IMR-90 (cell line): Measurements from ENCODE around the gene NDOR1. TPM values are rescaled to one million over a fixed set of nuclear protein-coding genes. Genes with fewer than 3 reads are reported as not detected.

Source experiments
- ATAC-seq: fragments of 200-7000 bp; cut with Tn5 transposase; 2 replicates; pipeline ENCODE4 v1.9.1; 2020; ENCODE audit warnings: low read depth, mild to moderate bottlenecking, moderate library complexity
- BruUV-seq: library from RNA; stranded (reverse); fragments of 400-500 nt; replicated peaks from 2 replicates; lab custom pipeline; 2021; lab: Mats Ljungman, UMichigan
- CTCF ChIA-PET: fragments of 300-600 bp; formaldehyde crosslinking; extraction: SDS; loops from one replicate; lab custom pipeline; 2021; ENCODE audit warnings: antibody characterized with exemption; lab: Yijun Ruan, JAX
- POLR2A ChIA-PET: fragments of 300-600 bp; sonication (Branson Sonifier 250); formaldehyde crosslinking; loops from one replicate; lab custom pipeline; 2022; ENCODE audit warnings: antibody characterized with exemption; ENCODE audit not compliant: unreplicated experiment; lab: Charles Lee
- DNase-seq: peaks from one replicate; pipeline ENCODE4 v3.0.0; 2013
- H2AFZ ChIP-seq: replicated peaks from 2 replicates; pipeline ENCODE3; 2013; ENCODE audit warnings: low read length, mild to moderate bottlenecking; ENCODE audit not compliant: poor library complexity
- H2AK5ac ChIP-seq: 2 replicates; pipeline ENCODE4 v1.6.1; 2013; ENCODE audit warnings: low read depth, low read length, inconsistent platforms
- H2AK9ac ChIP-seq: replicated peaks from 2 replicates; pipeline ENCODE3; 2013; ENCODE audit warnings: mild to moderate bottlenecking, low read depth, low read length, moderate library complexity; ENCODE audit not compliant: poor library complexity
- H2BK120ac ChIP-seq: 2 replicates; pipeline ENCODE4 v1.6.1; 2013; ENCODE audit warnings: low read depth, low read length, inconsistent platforms
- H2BK15ac ChIP-seq: 3 replicates; pipeline ENCODE4 v1.6.1; 2013; ENCODE audit warnings: low read depth, low read length, inconsistent platforms
- H2BK20ac ChIP-seq: 2 replicates; pipeline ENCODE4 v1.6.1; 2013; ENCODE audit warnings: low read depth, mild to moderate bottlenecking, inconsistent platforms, low read length, moderate library complexity
- H2BK5ac ChIP-seq: 2 replicates; pipeline ENCODE4 v1.6.1; 2013; ENCODE audit warnings: mild to moderate bottlenecking, low read depth, low read length, inconsistent platforms; ENCODE audit not compliant: poor library complexity, severe bottlenecking
- H3K14ac ChIP-seq: replicated peaks from 2 replicates; pipeline ENCODE4 v1.6.1; 2013; ENCODE audit warnings: low read depth, low read length, inconsistent platforms
- H3K18ac ChIP-seq: 2 replicates; pipeline ENCODE4 v1.6.1; 2013; ENCODE audit warnings: low read depth, low read length, control low read depth
- H3K23ac ChIP-seq: 2 replicates; pipeline ENCODE4 v1.6.1; 2013; ENCODE audit warnings: low read depth, low read length, inconsistent platforms
- H3K27ac ChIP-seq: 2 replicates; pipeline ENCODE4 v1.5.1; 2013; ENCODE audit warnings: mild to moderate bottlenecking, control low read depth, low read length; ENCODE audit not compliant: insufficient read depth
- H3K27me3 ChIP-seq: 2 replicates; pipeline ENCODE4 v1.6.1; 2013; ENCODE audit warnings: low read length; ENCODE audit not compliant: control insufficient read depth, insufficient read depth
- H3K36me3 ChIP-seq: 2 replicates; pipeline ENCODE4 v1.6.1; 2013; ENCODE audit warnings: low read length, mixed read lengths; ENCODE audit not compliant: control insufficient read depth, insufficient read depth
- H3K4ac ChIP-seq: 2 replicates; pipeline ENCODE4 v1.6.1; 2013; ENCODE audit warnings: low read depth, low read length, inconsistent platforms
- H3K4me1 ChIP-seq: 2 replicates; pipeline ENCODE4 v1.6.1; 2013; ENCODE audit warnings: low read length, mixed read lengths; ENCODE audit not compliant: control insufficient read depth, insufficient read depth
- H3K4me2 ChIP-seq: 2 replicates; pipeline ENCODE4 v1.6.1; 2013; ENCODE audit warnings: low read depth, mild to moderate bottlenecking, control low read depth, low read length, moderate library complexity
- H3K4me3 ChIP-seq: 2 replicates; pipeline ENCODE4 v1.5.1; 2013; ENCODE audit warnings: low read depth, mild to moderate bottlenecking, control low read depth, low read length, moderate library complexity; ENCODE audit not compliant: insufficient read depth
- H3K56ac ChIP-seq: 2 replicates; pipeline ENCODE4 v1.6.1; 2013; ENCODE audit warnings: low read length, inconsistent platforms; ENCODE audit not compliant: insufficient read depth; ENCODE audit errors: extremely low read depth
- H3K79me1 ChIP-seq, 2 experiments: 2 replicates each; pipeline ENCODE4 v1.6.1; 2013; ENCODE audit warnings: low read length in 2 of 2, inconsistent platforms in 1 of 2, low read depth in 1 of 2
- H3K9ac ChIP-seq: 2 replicates; pipeline ENCODE4 v1.6.1; 2013; ENCODE audit warnings: low read depth, low read length, control low read depth
- H3K9me1 ChIP-seq: 2 replicates; pipeline ENCODE4 v1.6.1; 2013; ENCODE audit warnings: low read length, inconsistent platforms; ENCODE audit not compliant: insufficient read depth
- H3K9me3 ChIP-seq: 2 replicates; pipeline ENCODE4 v1.6.1; 2013; ENCODE audit warnings: low read length; ENCODE audit not compliant: control insufficient read depth, insufficient read depth
- H4K20me1 ChIP-seq: 2 replicates; pipeline ENCODE4 v1.6.1; 2013; ENCODE audit warnings: low read length, inconsistent platforms; ENCODE audit not compliant: insufficient read depth
- H4K5ac ChIP-seq: 2 replicates; pipeline ENCODE4 v1.6.1; 2013; ENCODE audit warnings: mild to moderate bottlenecking, low read depth, low read length, control low read depth
- H4K8ac ChIP-seq, 2 experiments: 2 replicates each; pipeline ENCODE4 v1.6.1; 2013; ENCODE audit warnings: low read depth in 2 of 2, low read length in 2 of 2, control low read depth in 1 of 2, inconsistent platforms in 1 of 2
- H4K91ac ChIP-seq: 2 replicates; pipeline ENCODE4 v1.6.1; 2013; ENCODE audit warnings: low read depth, low read length, inconsistent platforms; ENCODE audit not compliant: insufficient read depth
- CHD1 ChIP-seq: IDR thresholded peaks from 2 replicates; pipeline ENCODE4 v1.6.1; 2012; ENCODE audit warnings: low read depth, low read length, improper control_type of control experiment
- FOS ChIP-seq: fragments of 150-350 bp; IDR thresholded peaks from 2 replicates; pipeline ENCODE4 v1.6.1; 2016; ENCODE audit warnings: low read depth, low read length
- MAFK ChIP-seq: IDR thresholded peaks from 2 replicates; pipeline ENCODE4 v1.6.1; 2012; ENCODE audit warnings: low read depth, low read length, improper control_type of control experiment
- MAZ ChIP-seq: IDR thresholded peaks from 2 replicates; pipeline ENCODE4 v1.6.1; 2012; ENCODE audit warnings: low read depth, mild to moderate bottlenecking, low read length, improper control_type of control experiment, moderate library complexity, borderline replicate concordance
- MXI1 ChIP-seq: IDR thresholded peaks from 2 replicates; pipeline ENCODE4 v1.6.1; 2012; ENCODE audit warnings: low read depth, mild to moderate bottlenecking, low read length, moderate library complexity, borderline replicate concordance
- NFE2L2 ChIP-seq: fragments of 150-350 bp; IDR thresholded peaks from 2 replicates; pipeline ENCODE4 v1.6.1; 2016; ENCODE audit warnings: low read depth, mild to moderate bottlenecking, low read length
- RCOR1 ChIP-seq: IDR thresholded peaks from 2 replicates; pipeline ENCODE4 v1.6.1; 2012; ENCODE audit warnings: mild to moderate bottlenecking, low read length, improper control_type of control experiment; ENCODE audit not compliant: insufficient replicate concordance
- RFX5 ChIP-seq: IDR thresholded peaks from 2 replicates; pipeline ENCODE4 v1.8.0; 2012; ENCODE audit warnings: low read depth, mild to moderate bottlenecking, low read length, moderate library complexity
- WGBS, 2 experiments: methylation state at CpG; one replicate each; pipeline versions ENCODE4 v1.1.5 to v1.1.7; 2013; ENCODE audit warnings: missing lambda C conversion rate in 2 of 2; ENCODE audit not compliant: insufficient read length in 1 of 2; ENCODE audit errors: extremely low coverage in 2 of 2; 5-methylcytosine and 5-hydroxymethylcytosine counted together
- dilution Hi-C: fragments of 300-500 bp; cut with HindIII; formaldehyde crosslinking; loops from one replicate; pipeline ENCODE4 v1.14.3; 2018; ENCODE audit warnings: low sequenced_read_pairs; ENCODE audit not compliant: unreplicated experiment
- in situ Hi-C: fragments of 300-500 bp; cut with MboI; formaldehyde crosslinking; loops from 3 replicates; pipeline ENCODE4 v1.14.3; 2019; ENCODE audit warnings: low sequenced_read_pairs, inconsistent platforms, mixed read lengths
- intact Hi-C: fragments of 100-400 bp; cut with micrococcal nuclease; formaldehyde crosslinking; loops from 2 replicates; pipeline ENCODE4 v1.10.0; 2022
- polyA plus RNA-seq, 3 experiments: library from polyadenylated mRNA; depleted of rRNA; stranded (reverse); fragments of >200 nt; gene quantifications; 2 replicates each; pipeline ENCODE4 v1.2.3, GENCODE V29; 2012; ENCODE audit warnings: low replicate concordance in 1 of 3
- total RNA-seq: library from RNA; depleted of rRNA; stranded (reverse); fragments of >200 nt; gene quantifications from 2 replicates; pipeline ENCODE4 v1.2.3, GENCODE V29; 2012
- TF ChIP-seq, protein P1 (sequence below): fragments of 150-350 bp; IDR thresholded peaks from 2 replicates; pipeline ENCODE4 v1.6.1; 2016; ENCODE audit warnings: low read depth, mild to moderate bottlenecking, low read length, moderate library complexity, borderline replicate concordance
- TF ChIP-seq, protein P2 (sequence below): fragments of 150-350 bp; IDR thresholded peaks from 2 replicates; pipeline ENCODE4 v1.6.1; 2017; ENCODE audit warnings: mild to moderate bottlenecking, antibody characterized with exemption, low read length, low read depth
- TF ChIP-seq, protein P3 (sequence below): conservative IDR thresholded peaks from 2 replicates; pipeline ENCODE4 v1.5.1; 2012; ENCODE audit warnings: mild to moderate bottlenecking, low read depth, low read length, improper control_type of control experiment

The NDOR1 gene
- total and polyA plus RNA-seq, 2 of the 4 experiments (the other 2 are of a cell fraction), result 0.90 to 10.6 TPM

DNA sequence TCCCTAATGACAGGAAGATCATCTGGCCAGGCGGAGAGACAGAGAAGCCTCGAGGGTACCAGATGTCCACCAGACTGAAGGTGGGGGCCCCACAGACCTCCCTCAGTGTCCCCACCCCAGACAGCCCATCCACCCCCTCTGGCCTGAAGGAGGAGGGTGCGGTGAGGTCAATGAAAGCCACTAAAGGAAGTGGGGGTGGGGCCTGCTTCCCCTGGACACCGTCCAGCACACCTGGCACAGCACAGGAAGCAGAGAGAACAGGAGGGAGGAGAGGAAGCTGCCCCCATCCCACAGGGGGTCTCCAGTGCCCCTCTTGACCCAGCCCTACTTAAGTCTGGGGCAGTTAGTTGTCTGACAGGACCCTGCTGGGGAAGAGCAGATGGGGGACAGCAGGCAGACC is 46.9 kb upstream of the NDOR1 start (continued):
- TF ChIP-seq, protein P1, sequence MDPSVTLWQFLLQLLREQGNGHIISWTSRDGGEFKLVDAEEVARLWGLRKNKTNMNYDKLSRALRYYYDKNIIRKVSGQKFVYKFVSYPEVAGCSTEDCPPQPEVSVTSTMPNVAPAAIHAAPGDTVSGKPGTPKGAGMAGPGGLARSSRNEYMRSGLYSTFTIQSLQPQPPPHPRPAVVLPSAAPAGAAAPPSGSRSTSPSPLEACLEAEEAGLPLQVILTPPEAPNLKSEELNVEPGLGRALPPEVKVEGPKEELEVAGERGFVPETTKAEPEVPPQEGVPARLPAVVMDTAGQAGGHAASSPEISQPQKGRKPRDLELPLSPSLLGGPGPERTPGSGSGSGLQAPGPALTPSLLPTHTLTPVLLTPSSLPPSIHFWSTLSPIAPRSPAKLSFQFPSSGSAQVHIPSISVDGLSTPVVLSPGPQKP, result no peak
- no peak for TF ChIP-seq MAFK

DNA sequence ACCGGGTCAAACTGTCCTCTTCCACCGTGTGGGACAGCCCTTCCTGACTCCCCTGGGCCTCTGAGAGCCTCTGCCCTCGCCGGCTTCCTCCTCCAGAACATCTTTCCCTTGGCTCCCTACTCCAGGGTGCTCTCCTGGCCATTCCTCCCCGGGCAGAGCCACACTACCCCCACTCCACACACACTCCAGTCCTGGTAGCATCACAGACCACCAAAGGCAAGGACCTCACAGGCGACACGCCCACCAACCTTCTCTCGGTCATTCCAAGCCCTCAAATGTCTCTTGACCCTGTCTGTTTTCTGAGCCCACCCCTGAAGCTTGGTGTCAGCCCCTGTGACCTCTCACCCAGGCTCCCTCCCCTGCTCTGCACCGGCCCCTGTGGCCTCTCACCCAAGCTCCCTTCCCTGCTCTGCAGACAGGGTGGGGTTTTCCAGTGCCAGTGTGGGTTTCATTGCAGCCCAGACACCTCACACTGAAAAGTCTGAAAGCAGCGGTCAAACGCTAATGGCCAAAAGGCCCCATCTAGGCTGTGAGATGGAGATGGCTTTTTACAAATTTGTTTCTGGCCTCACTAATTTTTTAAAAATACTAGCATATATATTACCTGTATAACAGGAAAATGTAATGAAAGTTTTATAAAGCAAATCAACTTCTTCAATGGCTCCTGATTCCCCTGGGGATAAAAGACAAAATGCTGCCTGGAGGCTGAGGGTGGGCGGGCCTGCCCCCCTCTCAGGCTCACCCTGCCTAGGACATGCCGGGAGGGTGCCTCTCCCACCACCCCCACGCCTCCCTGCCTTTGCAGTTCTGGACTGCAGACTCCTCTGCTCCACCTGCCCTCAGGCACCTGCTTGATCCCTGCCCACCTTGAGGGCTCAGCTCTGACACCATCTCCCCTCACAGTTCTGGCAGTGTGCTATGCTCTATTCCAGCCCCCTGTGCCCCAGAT is 46.1 kb upstream of the NDOR1 start:
- Histone ChIP-seq H2AK9ac (no peak overlapping the region), H3K23ac (no peak overlapping the region), H2BK15ac (no peak overlapping the region), H4K91ac (no peak overlapping the region), H3K4me2 (no peak overlapping the region), H2BK120ac (no peak overlapping the region), H2AK5ac (no peak overlapping the region), H3K4ac (no peak overlapping the region), H2BK20ac (no peak overlapping the region), H3K79me1 (no peaks in the 10 kb centered on the region), H3K14ac (no peak overlapping the region), H3K9me1 (no peaks in the 10 kb centered on the region), H3K56ac (no peak overlapping the region), H3K9ac (no peak overlapping the region), H3K36me3 (no peaks in the 10 kb centered on the region), H4K20me1 (0 out of 2 replicates have a peak, but pooled peaks cover 5% of the 10 kb centered on the region), H3K9me3 (no peaks in the 10 kb centered on the region), H2BK5ac (no peak overlapping the region), H4K5ac (no peak overlapping the region), H3K27ac (no peak overlapping the region), H3K18ac (no peak overlapping the region), H2AFZ (no peak overlapping the region), H3K27me3 (peaks cover 75% of the 10 kb centered on the region), H4K8ac (no peak overlapping the region), H3K4me1 (peaks cover 2% of the 10 kb centered on the region; the same call in 1 of the 2 replicates), H3K4me3 (no peak overlapping the region)
- intact Hi-C loops (no loop called here), in situ Hi-C loops (no loop called here), dilution Hi-C loops (no loop called here)
- no peak for ATAC-seq
- ChIA-PET CTCF (no interaction called here), POLR2A (no interaction called here)
- 3% methylated on average over 5 of the region's 14 CpGs; no CpG with 5 or more reads in 1 of the 2 experiments for WGBS, 2 experiments
- no peak for DNase-seq
- BruUV-seq, result no TSS peak
- TF ChIP-seq, protein P2, sequence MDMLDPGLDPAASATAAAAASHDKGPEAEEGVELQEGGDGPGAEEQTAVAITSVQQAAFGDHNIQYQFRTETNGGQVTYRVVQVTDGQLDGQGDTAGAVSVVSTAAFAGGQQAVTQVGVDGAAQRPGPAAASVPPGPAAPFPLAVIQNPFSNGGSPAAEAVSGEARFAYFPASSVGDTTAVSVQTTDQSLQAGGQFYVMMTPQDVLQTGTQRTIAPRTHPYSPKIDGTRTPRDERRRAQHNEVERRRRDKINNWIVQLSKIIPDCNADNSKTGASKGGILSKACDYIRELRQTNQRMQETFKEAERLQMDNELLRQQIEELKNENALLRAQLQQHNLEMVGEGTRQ, result no peak
- no peak for TF ChIP-seq FOS
- no peak for TF ChIP-seq RCOR1
- no peak for TF ChIP-seq MXI1
- TF ChIP-seq NFE2L2, result no peak
- no peak for TF ChIP-seq MAZ
- no peak for TF ChIP-seq MAFK
- TF ChIP-seq, protein P3, sequence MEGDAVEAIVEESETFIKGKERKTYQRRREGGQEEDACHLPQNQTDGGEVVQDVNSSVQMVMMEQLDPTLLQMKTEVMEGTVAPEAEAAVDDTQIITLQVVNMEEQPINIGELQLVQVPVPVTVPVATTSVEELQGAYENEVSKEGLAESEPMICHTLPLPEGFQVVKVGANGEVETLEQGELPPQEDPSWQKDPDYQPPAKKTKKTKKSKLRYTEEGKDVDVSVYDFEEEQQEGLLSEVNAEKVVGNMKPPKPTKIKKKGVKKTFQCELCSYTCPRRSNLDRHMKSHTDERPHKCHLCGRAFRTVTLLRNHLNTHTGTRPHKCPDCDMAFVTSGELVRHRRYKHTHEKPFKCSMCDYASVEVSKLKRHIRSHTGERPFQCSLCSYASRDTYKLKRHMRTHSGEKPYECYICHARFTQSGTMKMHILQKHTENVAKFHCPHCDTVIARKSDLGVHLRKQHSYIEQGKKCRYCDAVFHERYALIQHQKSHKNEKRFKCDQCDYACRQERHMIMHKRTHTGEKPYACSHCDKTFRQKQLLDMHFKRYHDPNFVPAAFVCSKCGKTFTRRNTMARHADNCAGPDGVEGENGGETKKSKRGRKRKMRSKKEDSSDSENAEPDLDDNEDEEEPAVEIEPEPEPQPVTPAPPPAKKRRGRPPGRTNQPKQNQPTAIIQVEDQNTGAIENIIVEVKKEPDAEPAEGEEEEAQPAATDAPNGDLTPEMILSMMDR, result no peak
- TF ChIP-seq RFX5, result no peak
- TF ChIP-seq CHD1, result no peak
